Stimulated activated CD8-positive, alpha-beta memory T cell treated with anti-CD3 and anti-CD28 coated beads, Interleukin-4, amount 100 ng/mL, for 1 hour (primary cell): ENCODE measurements around the gene TMC3.
"Not testable (repeated sequence)": the region's sequence is repeated elsewhere in the genome, so short reads cannot be mapped to it uniquely, and the experiment has no call there.

Experiments
- DNase-seq, 2 donors: peaks; one replicate each; pipeline ENCODE4 v3.0.0-alpha.2; 2020; ENCODE audit warnings: low read depth in 2 of 2, low spot score in 1 of 2

The TMC3 gene

DNA sequence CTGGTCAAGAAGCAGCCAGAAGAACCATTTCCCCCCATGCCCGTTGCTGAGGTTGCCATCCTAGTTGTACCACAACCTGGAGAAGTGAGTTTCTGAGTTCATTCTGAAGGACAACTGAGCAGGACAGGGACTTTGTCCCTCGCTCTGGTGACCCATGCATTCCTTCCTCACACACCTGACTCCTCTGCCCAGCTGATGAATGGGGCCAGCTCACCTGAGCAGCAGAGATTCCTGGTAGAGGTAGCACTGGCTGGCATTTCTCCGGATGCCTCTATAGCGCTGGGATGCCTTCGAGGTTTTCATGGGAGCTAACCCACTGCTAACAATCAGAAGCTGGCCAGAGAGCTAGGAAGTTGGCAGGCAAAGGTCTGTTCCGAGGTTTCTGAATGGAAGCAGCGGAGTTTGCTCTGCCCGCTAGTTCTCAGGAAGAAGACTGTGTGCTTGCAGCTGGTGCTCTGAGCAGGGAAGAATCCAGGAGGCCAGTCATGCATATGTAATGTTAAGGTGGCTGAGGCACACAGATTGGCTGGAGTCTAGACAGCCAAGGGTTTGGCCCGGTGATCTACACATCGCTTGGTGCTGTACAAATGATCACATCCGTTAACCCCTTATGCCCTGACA, at the start of gene TMC3:
TMC3 (minus strand) TSS at position 439 of the 621 bp plus-strand sequence; CDS start at position 303, 136 bp downstream.
- DNase-seq = no peak

DNA sequence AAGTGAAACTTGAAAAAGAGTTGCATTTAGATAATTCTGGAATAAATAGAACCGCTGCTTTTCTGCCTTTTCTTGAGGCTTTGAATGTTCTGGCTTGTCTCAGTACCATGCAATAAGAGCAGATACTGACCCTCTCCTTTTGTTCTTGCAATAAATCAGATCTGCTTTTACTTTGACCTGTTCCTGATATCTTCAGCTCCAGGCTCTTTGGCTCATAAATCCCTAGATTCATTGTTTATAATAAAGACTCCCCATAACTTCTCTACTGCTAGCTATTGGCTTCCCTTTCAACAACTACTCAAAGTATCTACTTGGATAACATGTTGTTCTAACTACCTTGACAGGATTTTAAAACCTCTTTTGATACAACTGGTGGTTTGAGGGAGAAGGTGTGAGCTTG, 47.4 kb upstream of the TMC3 start:
- DNase-seq = no peak

- DNase-seq = no peak
These were observed 45.4 kb upstream of the TMC3 start for GRCh38 chr15:81419332-81419943.

- DNase-seq = no peak
These were observed 44.9 kb upstream of the TMC3 start for GRCh38 chr15:81418891-81419290.

- no peak for DNase-seq
These were observed 44.4 kb upstream of the TMC3 start for GRCh38 chr15:81418444-81418843.

GRCh38 chr15:81414274-81414968, 40.4 kb upstream of the TMC3 start:
- DNase-seq = not testable (repeated sequence)

DNA sequence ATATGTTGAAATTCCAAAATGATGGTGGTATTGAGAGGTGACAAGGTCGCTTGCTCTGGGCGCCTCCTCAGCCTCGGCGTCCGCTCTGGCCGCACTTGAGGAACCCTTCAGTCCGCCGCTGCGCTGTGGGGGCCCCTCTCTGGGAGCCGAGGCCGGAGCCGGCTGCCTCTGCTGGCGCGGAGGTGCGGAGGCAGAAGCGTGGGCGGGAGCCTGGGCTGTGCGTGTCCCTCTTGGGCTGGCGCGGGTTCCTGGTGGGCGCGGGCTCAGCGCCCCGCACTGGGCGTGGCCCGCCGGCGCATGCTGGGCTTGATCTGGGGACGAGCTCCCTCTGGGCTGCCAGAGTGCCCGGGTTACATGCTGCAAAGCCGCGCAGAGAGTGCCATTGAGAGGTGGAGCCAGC, 39.8 kb upstream of the TMC3 start:
- no peak for DNase-seq

DNA sequence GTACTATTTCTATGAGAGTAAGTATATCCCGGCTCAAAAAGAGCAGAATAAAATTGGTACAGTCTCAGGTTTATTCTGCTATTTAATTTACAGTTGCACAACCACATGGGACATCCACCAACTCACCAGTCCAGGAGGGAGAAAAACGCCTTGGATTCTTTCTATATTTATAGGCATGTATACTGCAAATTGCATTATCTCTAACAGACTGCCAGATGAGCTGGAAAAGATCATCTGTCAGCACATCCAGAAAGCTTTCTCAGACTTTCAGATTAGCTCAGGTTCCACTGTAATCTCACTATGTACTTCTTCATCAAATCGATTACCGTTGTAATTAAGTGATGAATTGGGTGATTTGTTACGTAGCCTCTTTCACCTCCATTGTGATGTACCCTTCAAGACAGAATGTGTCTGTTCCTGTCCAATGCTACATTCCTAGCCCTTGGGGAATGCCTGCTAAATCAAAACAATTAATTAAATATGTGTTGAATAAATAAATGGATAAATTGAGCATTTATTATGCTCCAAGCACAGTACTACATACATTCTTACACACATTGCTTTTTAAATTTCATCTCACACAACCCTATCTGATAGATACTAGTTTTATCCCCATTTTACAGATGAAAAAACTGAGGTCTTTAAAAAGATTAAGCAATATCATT, 38.1 kb upstream of the TMC3 start:
- no peak for DNase-seq

- no peak for DNase-seq
These were observed 37.0 kb upstream of the TMC3 start for GRCh38 chr15:81411051-81411450.

DNA sequence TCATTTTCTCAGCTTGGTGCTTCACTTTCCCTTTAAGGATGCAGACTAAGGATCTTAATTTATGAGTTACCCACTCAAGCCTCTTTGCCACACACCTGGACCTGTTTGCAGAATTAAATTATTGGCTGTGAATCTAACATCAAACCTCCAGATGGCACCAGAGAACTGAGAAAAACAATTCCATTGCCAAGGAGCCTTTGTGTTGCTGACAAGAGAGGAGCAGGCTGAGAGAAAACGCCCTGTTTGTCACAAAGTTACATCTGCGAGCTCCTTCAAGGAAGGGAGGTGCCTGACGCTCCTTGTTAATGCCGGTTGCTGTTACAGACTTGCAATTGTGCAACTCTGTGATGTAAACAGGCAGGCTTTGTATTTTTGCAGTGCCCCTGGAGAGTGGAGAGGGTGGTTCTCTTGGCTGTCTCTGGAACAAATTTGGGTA, 36.3 kb upstream of the TMC3 start:
- no peak for DNase-seq

- no peak for DNase-seq
These were observed 33.7 kb upstream of the TMC3 start for GRCh38 chr15:81407718-81408117.

DNA sequence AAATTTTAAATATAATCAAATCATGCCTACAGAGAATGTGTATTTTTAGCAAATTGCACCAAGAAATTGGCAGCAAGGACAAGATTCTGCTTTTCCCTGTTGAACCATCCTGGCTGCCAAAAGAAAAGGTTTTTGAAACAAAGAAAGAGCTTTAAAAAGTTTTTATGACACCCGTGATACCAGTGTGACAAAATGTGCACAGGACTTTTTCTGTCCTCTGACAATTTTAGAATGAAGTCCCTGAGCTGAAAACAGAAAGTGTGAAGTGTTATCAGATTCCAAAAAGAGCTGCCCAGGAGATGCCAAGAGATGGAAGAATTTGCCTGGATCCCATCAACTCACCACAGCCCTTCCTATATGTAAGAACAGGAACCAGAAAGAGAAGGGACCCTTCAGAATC, 33.2 kb upstream of the TMC3 start:
- DNase-seq = no peak

DNA sequence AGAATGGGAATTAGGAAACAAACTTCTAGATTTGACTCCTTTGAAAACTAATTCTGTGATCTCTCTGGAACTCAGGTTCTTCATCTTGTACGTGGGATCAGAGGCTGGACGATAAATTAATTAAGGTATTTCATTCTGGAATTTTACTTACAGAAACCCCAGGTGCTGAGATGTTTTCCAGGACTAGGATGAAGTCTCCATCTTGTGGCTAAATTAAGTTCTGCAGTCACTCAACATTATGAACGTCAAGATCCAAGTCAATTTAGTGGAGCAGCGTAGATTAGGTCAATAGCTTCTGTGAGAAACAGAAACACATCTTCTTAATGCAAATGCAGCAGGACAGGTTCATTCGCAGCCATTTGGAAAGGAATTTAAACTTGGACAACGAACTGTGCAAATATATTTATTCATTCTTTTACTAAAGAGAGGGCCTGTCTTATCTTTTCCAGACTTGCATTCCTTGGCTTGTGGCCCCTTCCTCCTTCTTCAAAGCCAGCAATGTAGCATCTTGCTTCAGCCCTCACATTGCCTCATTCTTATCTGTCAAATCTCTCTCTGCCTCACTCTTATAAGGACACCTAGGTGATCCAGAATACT, 26.7 kb upstream of the TMC3 start:
- DNase-seq = no peak

DNA sequence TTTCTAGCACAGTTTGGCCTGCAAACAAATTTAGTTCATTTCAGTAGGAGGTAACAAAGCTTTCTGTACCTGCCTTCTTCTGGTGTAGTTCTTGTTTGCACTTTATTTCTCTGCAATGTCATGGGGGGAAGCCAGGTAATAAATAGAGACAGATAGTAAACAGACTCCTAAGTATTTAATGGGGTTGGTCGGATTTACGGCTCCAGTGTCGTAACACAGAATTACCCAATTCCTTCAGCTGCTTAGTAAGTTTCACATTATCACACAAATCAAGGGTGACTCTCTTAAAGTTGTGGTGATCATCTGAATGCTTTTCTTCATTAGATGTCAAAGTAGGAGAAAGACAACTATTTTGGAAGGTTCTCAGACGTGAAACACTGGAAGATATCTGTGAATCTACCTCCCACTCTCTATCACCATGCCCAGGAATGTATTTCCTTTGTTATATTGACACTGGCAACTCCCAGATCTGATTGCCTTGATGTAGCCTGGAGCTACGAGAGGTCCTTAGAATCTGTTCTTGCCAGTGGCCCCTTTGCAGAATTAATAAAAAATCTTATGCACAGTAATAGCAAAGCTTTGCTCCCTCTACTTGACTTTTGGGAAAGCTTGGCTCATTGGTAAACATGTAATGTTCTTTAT, 25.0 kb upstream of the TMC3 start:
- DNase-seq = no peak

- DNase-seq = no peak
These were observed 24.4 kb upstream of the TMC3 start for GRCh38 chr15:81398456-81398855.

DNA sequence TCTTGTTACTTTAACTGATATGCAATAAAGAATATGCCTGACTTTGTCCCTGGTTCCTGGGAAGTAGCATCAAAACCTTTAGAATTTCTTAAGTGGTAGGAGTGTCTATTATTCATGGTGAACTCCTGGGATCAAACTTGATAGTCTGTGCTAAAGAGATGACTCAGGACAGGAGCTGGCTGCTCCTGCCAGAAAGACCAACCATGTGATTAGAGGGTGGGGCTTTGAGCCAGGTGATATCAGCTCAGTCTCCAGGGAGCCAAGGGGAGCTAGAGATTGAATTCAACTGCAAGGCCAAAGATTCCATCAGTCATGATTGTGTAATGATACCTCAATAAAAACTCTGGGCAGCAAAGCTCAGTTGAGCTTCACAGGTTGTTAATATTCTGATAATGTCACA, 20.6 kb upstream of the TMC3 start:
- DNase-seq = no peak

DNA sequence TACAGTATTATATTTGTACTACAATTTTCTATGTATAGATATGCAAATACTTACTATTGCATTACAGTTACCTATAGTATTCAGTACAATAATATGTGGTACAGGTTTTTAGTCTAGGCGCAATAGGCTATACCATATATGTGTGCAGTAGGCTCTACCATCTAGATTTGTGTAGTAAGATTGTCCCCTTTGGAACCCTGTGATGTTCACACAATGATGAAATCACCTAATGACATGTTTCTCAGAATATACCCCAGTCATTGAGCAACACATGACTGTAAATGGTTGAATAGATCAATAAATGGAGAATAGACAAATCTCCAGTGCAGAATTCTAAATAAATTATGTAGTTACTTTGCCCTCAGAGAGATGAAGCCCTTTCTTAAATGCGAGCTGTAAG, 17.6 kb upstream of the TMC3 start:
- no peak for DNase-seq

DNA sequence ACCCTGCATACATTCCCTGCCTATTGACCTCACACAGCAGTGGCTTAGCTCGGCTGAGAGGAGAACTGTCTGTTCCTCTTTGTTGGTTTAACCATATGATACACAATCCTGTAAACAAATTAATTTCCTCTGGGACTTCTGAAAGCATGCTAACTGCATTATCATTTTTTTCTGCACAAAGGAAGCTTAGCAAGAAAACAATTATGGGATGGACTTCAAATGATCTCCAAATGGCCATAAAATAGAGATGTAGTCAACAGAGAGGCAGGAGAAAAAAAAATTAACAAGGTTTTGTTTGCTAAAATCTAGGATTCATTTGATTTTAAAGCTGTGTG, 14.4 kb upstream of the TMC3 start:
- no peak for DNase-seq

- DNase-seq = no peak
These were observed 13.8 kb upstream of the TMC3 start for GRCh38 chr15:81387621-81388435.

DNA sequence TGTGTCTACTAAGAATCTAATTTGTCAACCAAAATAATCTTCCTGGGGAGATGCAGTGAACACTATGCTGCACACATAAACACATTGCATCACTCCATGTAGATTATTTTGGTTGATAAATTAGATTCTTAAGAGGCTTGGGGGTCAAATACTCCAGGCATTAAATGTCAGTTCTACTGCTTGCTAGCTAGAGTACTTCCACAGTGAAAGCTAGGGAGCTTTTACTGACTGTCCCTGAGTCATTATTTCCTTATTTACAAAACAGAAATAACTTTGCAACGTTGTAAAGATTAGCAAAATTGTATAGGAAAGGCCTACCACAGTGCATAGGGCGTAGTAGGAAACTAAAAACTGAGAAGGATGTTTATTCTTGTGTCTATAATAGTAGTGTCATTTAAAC, 12.9 kb upstream of the TMC3 start:
- DNase-seq = no peak

GRCh38 chr15:81385721-81386076, 11.7 kb upstream of the TMC3 start:
- DNase-seq = no peak
